K562 (cell line): ENCODE measurements around the gene LDB2. TPM values are rescaled to one million over a fixed set of nuclear protein-coding genes. Genes with fewer than 3 reads are reported as not detected.

Source experiments
- ATAC-seq: fragments of 200-7000 bp; cut with Tn5 transposase; 3 replicates; pipeline ENCODE4 v1.9.1; 2020; ENCODE audit warnings: moderate library complexity
- BruUV-seq: library from RNA; stranded (reverse); fragments of 400-500 nt; replicated peaks from 2 replicates; lab custom pipeline; 2021; lab: Mats Ljungman, UMichigan
- CTCF ChIA-PET: fragments of 300-600 bp; formaldehyde crosslinking; extraction: SDS; loops from one replicate; lab custom pipeline; 2021; ENCODE audit warnings: low intra/inter-chr PET ratio; lab: Yijun Ruan, JAX
- POLR2A ChIA-PET: fragments of 300-600, 350-650 bp; sonication (Branson Sonifier 250); formaldehyde crosslinking; extraction: SDS; loops from one replicate; lab custom pipeline; 2021; ENCODE audit warnings: antibody characterized with exemption, inconsistent platforms; lab: Yijun Ruan, JAX
- DNase-seq, 4 experiments: peaks; one replicate each; pipeline versions ENCODE4 v3.0.0 to v3.0.0-alpha.2; 2011 to 2018; ENCODE audit warnings: low spot score in 3 of 4, mixed read lengths in 3 of 4; ENCODE audit errors: extremely low read depth in 1 of 4
- FAIRE-seq: peaks from 2 replicates; lab custom pipeline; 2011; peaks lifted over from hg19 to GRCh38; lab: Jason Lieb, UNC
- H2AFZ ChIP-seq: 2 replicates; pipeline ENCODE4 v1.6.0; 2011; ENCODE audit warnings: low read depth, low read length, control low read depth, inconsistent platforms
- H3K27ac ChIP-seq: fragments of 200-600 bp; 3 replicates; pipeline ENCODE4 v1.8.0; 2011; ENCODE audit warnings: low read depth, mild to moderate bottlenecking, control low read depth, inconsistent platforms, low read length, moderate library complexity, mixed read lengths; ENCODE audit errors: extremely low read depth
- H3K27me3 ChIP-seq, 2 experiments: fragments of 300-600 bp in 1 of 2; 2 replicates in 1 of 2; 3 replicates in 1 of 2; pipeline versions ENCODE4 v1.6.0 to v1.8.0; 2011; ENCODE audit warnings: inconsistent platforms in 2 of 2, low read length in 2 of 2, mild to moderate bottlenecking in 1 of 2, mixed read lengths in 1 of 2, moderate library complexity in 1 of 2; ENCODE audit not compliant: control insufficient read depth in 2 of 2, insufficient read depth in 2 of 2
- H3K36me3 ChIP-seq: fragments of 300-600 bp; 3 replicates; pipeline ENCODE4 v1.8.0; 2011; ENCODE audit warnings: mild to moderate bottlenecking, low read length, inconsistent platforms; ENCODE audit not compliant: control insufficient read depth, insufficient read depth
- H3K4me1 ChIP-seq, 2 experiments: fragments of 200-600 bp in 1 of 2; replicated peaks in 1 of 2; 2 replicates in 1 of 2; 3 replicates in 1 of 2; pipeline versions ENCODE4 v1.5.1 to v1.8.0; 2011; ENCODE audit warnings: inconsistent platforms in 2 of 2, low read length in 2 of 2, mild to moderate bottlenecking in 1 of 2, mixed read lengths in 1 of 2, moderate library complexity in 1 of 2; ENCODE audit not compliant: control insufficient read depth in 2 of 2, insufficient read depth in 2 of 2
- H3K4me2 ChIP-seq: 2 replicates; pipeline ENCODE4 v1.6.1; 2011; ENCODE audit warnings: low read length, control low read depth, inconsistent platforms, mixed read lengths; ENCODE audit not compliant: insufficient read depth
- H3K4me3 ChIP-seq: fragments of 200-600 bp; sonication (generic), shearing (Covaris generic); 2 replicates; pipeline ENCODE4 v1.5.1; 2016; ENCODE audit warnings: control low read depth, inconsistent platforms
- H3K79me2 ChIP-seq: fragments of 200-600 bp; 3 replicates; pipeline ENCODE4 v1.8.0; 2011; ENCODE audit warnings: low read length, inconsistent platforms; ENCODE audit not compliant: control insufficient read depth, insufficient read depth
- H3K9ac ChIP-seq, 2 experiments: 2 replicates each; pipeline versions ENCODE4 v1.6.0 to v1.6.1; 2011; ENCODE audit warnings: low read depth in 2 of 2, low read length in 2 of 2, control low read depth in 1 of 2, inconsistent platforms in 1 of 2, mild to moderate bottlenecking in 1 of 2, mixed read lengths in 1 of 2; ENCODE audit not compliant: insufficient read depth in 1 of 2
- H3K9me1 ChIP-seq: one replicate; pipeline ENCODE4 v1.6.0; 2011; ENCODE audit warnings: inconsistent platforms, mild to moderate bottlenecking, low read length, moderate library complexity; ENCODE audit not compliant: control insufficient read depth, insufficient read depth
- H3K9me3 ChIP-seq: replicated peaks from 2 replicates; pipeline ENCODE4 v1.5.1; 2011; ENCODE audit warnings: low read depth, low read length, inconsistent platforms; ENCODE audit not compliant: control insufficient read depth, insufficient read depth
- H4K20me1 ChIP-seq: replicated peaks from 2 replicates; pipeline ENCODE4 v1.6.1; 2011; ENCODE audit warnings: low read length, inconsistent platforms, mixed read lengths; ENCODE audit not compliant: control insufficient read depth, insufficient read depth
- CHD7 ChIP-seq: fragments of 200-600 bp; sonication (generic); IDR thresholded peaks from one replicate; pipeline ENCODE4 v1.6.1; 2012; ENCODE audit warnings: mild to moderate bottlenecking, low read depth, low read length, inconsistent platforms
- FOSL1 ChIP-seq: fragments of 200-800 bp; sonication (Bioruptor generic); conservative IDR thresholded peaks from 2 replicates; pipeline ENCODE4 v1.6.1; 2016; ENCODE audit warnings: missing genetic modification characterization, missing compliant biosample characterization
- GABPA ChIP-seq: fragments of 200-800 bp; sonication (Bioruptor generic); conservative IDR thresholded peaks from 2 replicates; pipeline ENCODE4 v1.6.1; 2016; ENCODE audit warnings: low read depth, missing genetic modification characterization, missing compliant biosample characterization
- MXI1 ChIP-seq: IDR thresholded peaks from 2 replicates; pipeline ENCODE4 v1.6.1; 2011; ENCODE audit warnings: low read depth, mild to moderate bottlenecking, improper control_type of control experiment, low read length
- NFXL1 ChIP-seq: fragments of 450-650 bp; formaldehyde crosslinking; IDR thresholded peaks from 2 replicates; pipeline ENCODE4 v1.4.0; 2021; ENCODE audit warnings: mild to moderate bottlenecking
- THRAP3 ChIP-seq: fragments of 450-650 bp; IDR thresholded peaks from 2 replicates; pipeline ENCODE4 v1.6.1; 2016; ENCODE audit warnings: mild to moderate bottlenecking, inconsistent platforms, borderline replicate concordance
- in situ Hi-C: fragments of 300-500 bp; cut with MboI; formaldehyde crosslinking; loops from 4 replicates; pipeline ENCODE4 v1.15.0; 2018; ENCODE audit warnings: inconsistent platforms, mixed read lengths
- intact Hi-C: fragments of 100-400 bp; cut with micrococcal nuclease; formaldehyde crosslinking; loops from 2 replicates; pipeline ENCODE4 v1.14.2; 2022
- polyA plus RNA-seq, 8 experiments: library from polyadenylated mRNA; depleted of rRNA in 4 of 8; stranded (reverse) in 5 of 8; unstranded in 3 of 8; fragments of >200 nt; fragmentation: Nextera tagmentation in 2 of 8; fragmentation: Illumina TruSeq in 1 of 8; extraction: Ambion mirVana in 2 of 8; extraction: Trizol in 1 of 8; gene quantifications; 2 replicates each; pipeline versions ENCODE4 v1.2.1 to v1.2.3, GENCODE V29; 2011 to 2014; ENCODE audit warnings: inconsistent platforms in 1 of 8, missing spikeins in 1 of 8
- total RNA-seq, 7 experiments: library from RNA; depleted of rRNA in 6 of 7; stranded (reverse); fragments of >200 nt in 6 of 7; fragmentation: Illumina TruSeq in 2 of 7; extraction: Trizol in 2 of 7; gene quantifications; 2 replicates each; pipeline versions ENCODE4 v1.2.1 to v1.2.3, GENCODE V29; 2011 to 2021; ENCODE audit warnings: low replicate concordance in 1 of 7

The LDB2 gene
- total and polyA plus RNA-seq, 9 of the 15 experiments (the other 6 are each of a cell fraction or from before 2014, with no cell fraction given): 0.10 to 0.20 TPM; not detected in 7

- ChIA-PET CTCF (interaction anchor here (0.7 kb wide), 1 partner anchor 15 kb away, joined by 3 read pairs; no protein-coding TSS in a partner anchor), POLR2A (no interaction called here)
- ATAC-seq (no peak), FAIRE-seq (no peak), DNase-seq (no peak)
- TF ChIP-seq FOSL1 (tag) (no peak), GABPA (tag) (no peak), MXI1 (no peak), NFXL1 (CRISPR knock-in tag) (no peak), THRAP3 (no peak), CHD7 (no peak)
- Histone ChIP-seq H3K4me1 (no peaks in the 10 kb centered on the region), H3K9me3 (no peaks in the 10 kb centered on the region), H3K79me2 (no peaks in the 10 kb centered on the region), H3K9me1 (no peaks in the 10 kb centered on the region), H2AFZ (no peak overlapping the region), H3K36me3 (no peaks in the 10 kb centered on the region), H4K20me1 (no peaks in the 10 kb centered on the region), H3K27me3 (no peaks in the 10 kb centered on the region; a peak in 1 of 5 replicates), H3K4me2 (no peak overlapping the region), H3K27ac (no peak overlapping the region), H3K9ac (no peak overlapping the region), H3K4me3 (no peak overlapping the region)
- intact Hi-C loops (no loop called here), in situ Hi-C loops (no loop called here)
- no TSS peak for BruUV-seq
Measured at GRCh38 chr4:16669036-16669435, 229.4 kb downstream of the LDB2 start.
